Activated CD4-positive, alpha-beta T cell treated with anti-CD3 and anti-CD28 coated beads, Interleukin-2, amount 50 U/mL, for 4 hours (primary cell): ENCODE data around the gene OR52N2.
A peak's percentile ranks its signal among the peaks of the same experiment; 100 is the strongest.

Source experiments
- DNase-seq, 2 experiments: peaks; one replicate each; pipeline ENCODE4 v3.0.0-alpha.2; 2020

The OR52N2 gene

GRCh38 chr11:5808500-5809121 is at the start of gene OR52N2:
OR52N2 (plus strand) TSS chr11:5808924; CDS start chr11:5820336, 11,412 bp downstream.
- peak; percentile 65 to 70 for DNase-seq

DNA sequence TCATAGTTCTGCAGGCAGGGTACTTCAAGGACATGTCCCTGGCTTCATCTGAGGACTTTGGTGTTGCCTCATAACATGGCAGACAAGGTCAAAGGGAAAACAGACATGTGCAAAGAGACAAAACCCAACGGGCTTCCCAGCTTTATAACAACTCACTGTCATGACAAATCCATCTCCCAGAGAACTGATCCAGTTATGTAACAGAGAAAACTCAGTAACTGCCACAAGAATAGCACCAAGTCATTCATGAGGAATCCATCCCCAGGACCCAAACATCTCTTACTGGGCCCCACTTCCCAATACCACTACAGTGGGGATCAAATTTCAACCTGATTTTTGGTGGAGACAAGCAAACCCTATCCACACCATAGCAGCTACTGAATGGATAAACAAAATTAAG is 41.7 kb upstream of the OR52N2 start:
- no peak for DNase-seq

DNA sequence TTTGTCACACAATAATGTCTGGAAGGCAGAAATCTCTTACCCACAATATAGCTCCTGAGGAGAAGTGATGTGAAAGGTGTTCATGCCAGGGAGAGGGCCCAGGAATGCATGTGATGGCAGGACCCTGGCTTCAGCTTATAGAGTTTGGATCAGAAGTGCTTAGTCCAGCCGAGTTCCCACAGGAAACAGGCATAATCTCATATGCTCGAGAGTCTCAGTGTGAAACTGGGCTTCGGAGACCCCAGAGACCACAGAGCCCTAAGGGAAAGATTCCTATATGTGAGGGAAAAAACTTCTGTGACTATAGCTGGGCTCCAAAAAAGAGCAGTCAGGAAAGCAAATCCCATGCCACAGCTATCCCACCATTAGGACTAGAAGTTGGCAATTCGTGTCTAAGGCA is 25.5 kb upstream of the OR52N2 start, which contains the start of gene OR52N5:
Gene OR52N5, minus strand, starts transcription at position 101 of the 400 bp plus-strand sequence. CDS start 4,721 bp downstream, outside the sequence.
- DNase-seq: no peak

- DNase-seq: no peak
Observed at GRCh38 chr11:5791165-5791564, 17.6 kb upstream of the OR52N2 start, which contains the start of gene OR52N1. OR52N1 (minus strand) TSS chr11:5791265; CDS start chr11:5788816, 2,449 bp downstream.

GRCh38 chr11:5796541-5796940 is 12.2 kb upstream of the OR52N2 start:
- DNase-seq: no peak

- DNase-seq: no peak
Observed at GRCh38 chr11:5803982-5804381, 4.7 kb upstream of the OR52N2 start.

GRCh38 chr11:5807580-5807979 is 1.1 kb upstream of the OR52N2 start:
- no peak for DNase-seq

- no peak for DNase-seq
Observed at GRCh38 chr11:5809122-5809519, 397 bp downstream of the OR52N2 start.

DNA sequence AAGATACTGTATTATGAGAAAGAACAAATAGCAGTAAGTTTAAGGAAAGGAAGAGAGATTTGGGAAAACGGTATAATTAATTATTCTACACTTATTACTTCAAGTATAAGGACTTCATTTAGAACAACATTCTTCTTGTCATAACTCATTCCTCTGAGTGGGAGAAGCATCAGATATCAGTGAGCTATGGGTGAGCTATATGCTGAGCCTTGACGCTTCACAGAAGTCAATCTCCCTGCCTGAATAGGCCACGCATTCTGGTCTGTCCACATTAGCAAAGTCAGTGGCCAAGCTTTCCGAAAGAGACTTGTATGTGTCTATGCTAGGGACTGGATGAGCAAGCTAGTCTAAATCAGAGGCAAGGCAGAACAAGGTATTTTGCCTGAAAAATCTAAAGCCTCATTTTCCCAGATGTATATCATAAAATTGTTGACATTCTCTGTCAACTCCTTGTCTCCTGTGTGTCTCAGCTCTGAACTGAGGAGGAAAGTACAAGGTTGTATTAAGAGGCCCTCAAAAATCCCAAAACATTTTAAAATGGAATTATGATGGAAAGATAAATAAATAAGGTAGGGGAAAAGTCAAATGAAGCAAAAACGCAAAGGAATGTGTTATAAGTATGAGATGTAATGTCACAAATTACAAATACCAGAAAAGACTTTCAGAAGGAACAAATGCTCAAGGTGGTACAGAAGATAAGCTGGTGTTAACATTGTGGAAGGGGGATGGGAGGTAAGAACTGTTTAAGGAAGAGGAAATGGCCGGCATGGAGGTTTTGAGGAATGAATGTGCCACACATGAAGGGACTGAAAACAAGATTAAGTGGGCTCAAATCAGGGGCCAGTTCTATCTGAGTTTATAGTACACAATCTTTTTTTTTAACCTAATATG is 1.4 kb downstream of the OR52N2 start:
- DNase-seq: no peak

DNA sequence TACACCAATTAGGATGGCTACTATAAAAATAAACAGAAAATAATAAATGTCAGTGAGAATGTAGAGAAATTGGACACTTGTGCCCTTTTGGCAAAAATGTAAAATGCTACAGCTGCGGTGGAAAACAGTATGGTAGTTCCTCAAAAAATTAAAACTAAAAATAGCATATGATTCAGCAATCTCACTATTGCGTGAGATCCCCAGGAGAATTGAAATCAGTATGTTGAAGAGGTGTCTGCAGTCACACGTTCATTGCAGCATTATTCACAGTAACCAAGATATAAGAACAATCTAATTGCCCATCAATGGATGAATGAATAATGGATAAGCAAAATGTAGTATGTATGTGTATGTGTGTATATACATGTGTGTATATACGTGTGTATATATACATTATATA is 6.8 kb downstream of the OR52N2 start:
- DNase-seq: no peak

- no peak for DNase-seq
Observed at GRCh38 chr11:5818245-5818886, 9.6 kb downstream of the OR52N2 start.

DNA sequence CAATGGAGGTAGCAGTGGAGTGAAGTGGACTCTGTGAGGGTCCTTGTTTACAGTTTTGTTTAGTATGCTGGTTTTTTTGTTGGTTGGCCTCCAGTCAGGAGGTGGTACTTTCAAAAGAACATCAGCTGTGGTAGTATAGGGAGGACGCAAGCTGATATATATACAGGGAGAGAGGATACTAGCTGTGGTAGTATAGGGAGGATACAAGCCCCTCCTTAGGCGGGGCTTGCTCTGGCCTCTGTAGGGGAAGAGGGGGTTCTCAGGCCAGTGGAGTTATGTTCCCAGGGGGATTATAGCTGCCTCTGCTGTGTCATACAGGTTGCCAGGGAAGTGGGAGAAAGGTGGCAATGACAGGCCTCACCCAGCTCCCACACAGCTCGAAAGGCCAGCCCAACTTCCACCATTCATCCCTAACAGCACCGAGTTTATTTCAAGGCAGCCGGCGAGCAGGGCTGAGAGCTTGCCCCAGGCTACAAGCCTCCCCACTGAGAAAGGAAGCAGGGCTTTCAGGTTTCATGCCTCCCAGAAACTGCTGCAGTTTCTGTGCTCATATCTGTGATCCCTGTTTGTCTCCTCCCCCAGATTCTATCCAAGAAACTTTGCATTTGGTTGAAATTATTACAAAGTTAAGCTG is 22.6 kb downstream of the OR52N2 start:
- DNase-seq: no peak

GRCh38 chr11:5833446-5833845 is 24.7 kb downstream of the OR52N2 start:
- DNase-seq: no peak

DNA sequence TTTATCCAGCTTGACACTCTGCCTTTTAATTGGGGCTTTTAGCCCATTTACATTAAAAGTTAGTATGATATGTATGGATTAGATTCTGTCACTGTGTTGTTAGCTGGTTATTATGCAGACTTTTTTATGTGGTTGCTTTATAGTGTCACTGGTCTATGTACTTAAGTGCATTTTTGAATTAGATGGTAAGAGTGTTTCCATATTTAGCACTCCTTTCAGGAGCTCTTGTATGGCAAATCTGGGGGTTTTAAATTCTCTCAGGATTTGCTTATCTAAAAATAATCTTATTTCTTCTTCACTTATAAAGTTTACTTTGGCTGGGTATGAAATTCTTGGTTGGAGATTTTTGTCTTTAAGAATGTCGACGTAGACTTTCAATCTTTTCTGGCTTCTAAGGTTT is 29.0 kb downstream of the OR52N2 start:
- no peak for DNase-seq

DNA sequence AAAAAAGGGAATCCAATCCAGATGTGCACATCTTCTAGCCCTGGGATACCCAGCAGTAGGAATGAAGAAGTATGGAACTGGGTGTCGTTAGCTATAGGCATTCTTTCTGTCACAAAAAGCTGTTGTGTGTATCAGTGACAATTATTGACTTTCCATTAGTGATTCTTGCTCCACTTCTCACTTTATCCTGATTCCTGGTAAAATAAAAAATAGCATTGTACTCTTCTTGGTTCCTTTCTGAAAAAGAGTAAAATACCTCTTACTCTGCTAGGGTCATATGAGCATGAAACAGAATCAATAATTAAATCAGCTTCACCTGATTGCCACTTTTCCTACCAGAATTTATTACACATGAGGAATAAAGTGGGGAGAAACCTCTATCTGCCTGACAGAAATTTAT is 33.1 kb downstream of the OR52N2 start, which contains the start of gene OR52E6:
Gene OR52E6, minus strand, starts transcription at position 101 of the 400 bp plus-strand sequence. Its CDS starts 0 bp downstream, at position 101.
- no peak for DNase-seq

DNA sequence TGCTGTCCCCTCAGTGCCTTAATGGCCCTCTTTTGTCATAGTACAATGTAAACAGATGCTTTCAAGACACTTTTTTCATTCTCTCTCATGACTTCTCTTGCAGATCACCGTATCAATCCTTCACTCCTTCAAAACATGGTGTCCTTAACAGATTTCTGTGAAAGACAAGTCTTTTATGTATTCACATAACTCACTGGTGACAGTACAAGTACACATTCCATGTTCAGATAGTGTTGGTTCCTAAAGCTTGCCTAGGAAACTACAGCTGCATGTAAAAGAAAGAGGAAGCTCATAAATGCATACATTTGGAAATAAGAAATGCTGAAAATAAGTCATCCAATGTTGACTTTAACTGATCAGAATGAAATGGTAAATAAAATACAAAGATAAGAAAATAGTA is 38.0 kb downstream of the OR52N2 start:
- no peak for DNase-seq

DNA sequence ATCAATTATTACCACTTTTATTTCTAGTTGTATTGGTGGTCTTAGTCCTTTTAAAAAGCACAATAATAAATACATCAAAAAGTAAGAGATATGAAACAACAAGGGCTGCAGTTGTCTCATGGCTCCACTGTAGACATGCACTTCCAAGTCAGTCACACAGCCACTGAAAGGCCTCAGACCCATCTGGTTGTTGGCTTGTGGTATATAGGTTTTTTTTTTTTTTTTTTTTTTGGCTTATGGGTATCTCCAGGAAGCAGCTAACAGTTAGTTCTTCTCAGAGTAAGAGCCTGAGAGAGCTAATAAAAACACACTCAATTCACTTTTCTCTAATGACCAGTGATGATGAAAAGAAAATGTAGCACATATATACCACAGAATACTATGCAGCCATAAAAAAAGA is 39.0 kb downstream of the OR52N2 start:
- DNase-seq: no peak

DNA sequence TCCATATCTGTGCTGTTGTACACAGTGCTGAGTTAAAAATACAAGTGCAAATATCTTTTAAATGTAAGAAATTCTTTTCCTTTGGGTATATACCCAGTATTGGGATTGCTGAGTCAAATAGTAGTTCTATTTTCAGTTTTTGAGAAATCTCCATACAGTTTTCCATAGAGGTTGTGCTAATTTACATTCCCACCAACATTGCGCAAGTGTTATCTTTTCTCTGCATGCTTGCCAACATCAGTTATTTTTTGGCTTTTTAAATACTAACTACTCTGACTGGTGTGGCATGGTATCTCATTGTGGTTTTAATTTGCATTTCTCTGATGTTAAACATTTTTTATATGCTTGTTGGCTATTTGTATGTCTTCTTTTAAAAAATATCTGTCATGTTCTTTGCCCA is 42.3 kb downstream of the OR52N2 start:
- DNase-seq: no peak

DNA sequence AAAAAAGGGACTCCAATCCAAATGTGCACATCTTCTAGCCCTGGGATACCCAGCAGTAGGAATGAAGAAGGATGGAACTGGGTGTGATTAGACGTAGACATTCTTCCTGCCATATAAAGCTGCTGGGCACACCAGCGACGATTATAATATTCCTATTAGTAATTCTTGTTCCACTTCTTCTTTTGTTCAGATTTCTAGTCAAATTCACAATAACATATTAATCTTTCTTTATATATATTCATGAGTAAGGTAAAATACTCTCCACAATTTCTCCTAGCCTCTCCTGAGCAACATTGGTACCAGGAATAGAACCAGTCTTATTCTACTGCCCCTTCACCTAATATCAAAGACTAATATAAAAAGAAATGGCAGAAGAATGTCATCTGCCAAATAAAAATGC is 48.9 kb downstream of the OR52N2 start, which contains the start of gene OR52E8:
Gene OR52E8, minus strand, starts transcription at position 101 of the 400 bp plus-strand sequence. Its CDS starts 0 bp downstream, at position 101.
- no peak for DNase-seq

DNA sequence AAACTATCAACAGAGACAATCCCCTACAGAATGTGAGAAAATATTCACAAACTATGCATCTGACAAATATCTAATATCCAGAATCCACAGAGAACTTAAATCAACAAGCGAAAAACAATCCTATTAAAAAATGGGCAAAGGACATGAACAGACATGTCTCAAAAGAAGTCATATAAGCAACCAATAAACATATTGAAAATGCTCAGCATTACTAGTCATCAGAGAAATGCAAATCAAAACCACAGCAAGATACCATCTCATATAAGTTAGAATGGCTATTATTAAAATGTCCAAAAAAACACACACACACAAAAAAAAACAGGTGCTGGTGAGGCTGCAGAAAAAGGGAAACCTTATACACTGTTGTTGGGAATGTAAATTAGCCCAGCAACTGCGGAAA is 57.1 kb downstream of the OR52N2 start:
- DNase-seq: no peak
